HepG2 (cell line): Measurements from ENCODE around the gene TECTB. TPM values are rescaled to one million over a fixed set of nuclear protein-coding genes. Genes with fewer than 3 reads are reported as not detected.

ENCODE experiments used
- AHDC1 ChIP-seq: sonication (generic); formaldehyde crosslinking; IDR thresholded peaks from 2 replicates; pipeline ENCODE4 v1.5.1; 2020; ENCODE audit warnings: mild to moderate bottlenecking, missing genetic modification reagents, borderline replicate concordance
- CREM ChIP-seq, 2 experiments: sonication (generic) in 1 of 2; formaldehyde crosslinking in 1 of 2; IDR thresholded peaks; 2 replicates each; pipeline versions ENCODE4 v1.4.0 to v1.6.1; 2016 to 2020; ENCODE audit warnings: antibody characterized with exemption in 1 of 2, mild to moderate bottlenecking in 1 of 2, missing genetic modification reagents in 1 of 2
- ELF4 ChIP-seq: sonication (generic); formaldehyde crosslinking; IDR thresholded peaks from 2 replicates; pipeline ENCODE4 v1.5.0; 2020; ENCODE audit warnings: missing genetic modification reagents, mild to moderate bottlenecking, moderate library complexity, borderline replicate concordance
- ETV6 ChIP-seq: sonication (generic); formaldehyde crosslinking; conservative IDR thresholded peaks from 2 replicates; pipeline ENCODE4 v1.4.0; 2020; ENCODE audit warnings: missing genetic modification reagents
- HMG20B ChIP-seq: conservative IDR thresholded peaks from 2 replicates; pipeline ENCODE4 v1.6.1; 2016; ENCODE audit warnings: missing genetic modification reagents, missing compliant biosample characterization
- HOMEZ ChIP-seq: IDR thresholded peaks from 2 replicates; pipeline ENCODE4 v1.6.1; 2016; ENCODE audit warnings: low read depth
- MXD3 ChIP-seq: IDR thresholded peaks from 2 replicates; pipeline ENCODE4 v1.6.1; 2016; ENCODE audit warnings: mild to moderate bottlenecking, missing biosample characterization, missing genetic modification reagents
- NCOA2 ChIP-seq: sonication (generic); formaldehyde crosslinking; IDR thresholded peaks from 2 replicates; pipeline ENCODE4 v1.8.0; 2022; ENCODE audit warnings: inconsistent platforms
- NPAS2 ChIP-seq: sonication (generic); formaldehyde crosslinking; IDR thresholded peaks from 2 replicates; pipeline ENCODE4 v1.8.0; 2022; ENCODE audit warnings: mild to moderate bottlenecking, missing genetic modification reagents, borderline replicate concordance
- PHF21A ChIP-seq: sonication (generic); formaldehyde crosslinking; IDR thresholded peaks from 2 replicates; pipeline ENCODE4 v1.5.0; 2020; ENCODE audit warnings: mild to moderate bottlenecking, missing genetic modification reagents
- REXO4 ChIP-seq: sonication (generic); formaldehyde crosslinking; IDR thresholded peaks from 2 replicates; pipeline ENCODE4 v1.8.0; 2022; ENCODE audit warnings: missing genetic modification reagents, mild to moderate bottlenecking, borderline replicate concordance
- RXRB ChIP-seq: IDR thresholded peaks from 2 replicates; pipeline ENCODE4 v1.6.1; 2016; ENCODE audit warnings: borderline replicate concordance, missing genetic modification reagents, missing compliant biosample characterization
- SATB2 ChIP-seq: sonication (generic); formaldehyde crosslinking; IDR thresholded peaks from 2 replicates; pipeline ENCODE4 v1.5.0; 2020; ENCODE audit warnings: missing genetic modification reagents
- SMAD3 ChIP-seq: sonication (generic); formaldehyde crosslinking; IDR thresholded peaks from 2 replicates; pipeline ENCODE4 v1.4.0; 2020; ENCODE audit warnings: missing genetic modification reagents
- YY1 ChIP-seq: IDR thresholded peaks from 2 replicates; pipeline ENCODE4 v1.6.1; 2011; ENCODE audit warnings: low read length, low read depth, moderate library complexity, mild to moderate bottlenecking; ENCODE audit not compliant: insufficient read depth, insufficient replicate concordance
- ZBTB14 ChIP-seq: sonication (generic); formaldehyde crosslinking; IDR thresholded peaks from 2 replicates; pipeline ENCODE4 v1.4.0; 2020; ENCODE audit warnings: missing genetic modification reagents
- ZBTB7A ChIP-seq: sonication (generic); formaldehyde crosslinking; IDR thresholded peaks from 2 replicates; pipeline ENCODE4 v1.8.0; 2022; ENCODE audit warnings: mild to moderate bottlenecking, missing genetic modification reagents
- ZFP1 ChIP-seq: IDR thresholded peaks from 2 replicates; pipeline ENCODE4 v1.6.1; 2016
- ZNF143 ChIP-seq: sonication (generic); formaldehyde crosslinking; IDR thresholded peaks from 2 replicates; pipeline ENCODE4 v1.4.0; 2020; ENCODE audit warnings: missing genetic modification reagents
- ZNF446 ChIP-seq: sonication (generic); formaldehyde crosslinking; IDR thresholded peaks from 2 replicates; pipeline ENCODE4 v1.5.0; 2020; ENCODE audit warnings: mild to moderate bottlenecking, missing genetic modification reagents
- ZNF704 ChIP-seq: sonication (generic); formaldehyde crosslinking; IDR thresholded peaks from 2 replicates; pipeline ENCODE4 v1.8.1; 2023; ENCODE audit warnings: mild to moderate bottlenecking, inconsistent platforms, moderate library complexity, missing genetic modification reagents, borderline replicate concordance
- polyA plus RNA-seq, 8 experiments: library from polyadenylated mRNA; depleted of rRNA in 3 of 8; stranded (reverse) in 7 of 8; unstranded in 1 of 8; fragments of >200 nt; fragmentation: Illumina TruSeq in 4 of 8; extraction: Trizol in 4 of 8; gene quantifications; 2 replicates each; pipeline versions ENCODE4 v1.2.1 to v1.2.3, GENCODE V29; 2011 to 2016; ENCODE audit warnings: low read depth in 4 of 8, missing spikeins in 1 of 8, mixed read lengths in 1 of 8; ENCODE audit not compliant: insufficient read depth in 1 of 8
- total RNA-seq, 5 experiments: library from RNA; depleted of rRNA; stranded (reverse); fragments of >200 nt; fragmentation: Illumina TruSeq; extraction: Trizol; gene quantifications; 2 replicates each; pipeline ENCODE4 v1.2.3, GENCODE V29; 2016; ENCODE audit warnings: low read depth in 1 of 5

Gene TECTB
- total and polyA plus RNA-seq, 2 of the 13 experiments (the other 11 are each of a cell fraction or from before 2014, with no cell fraction given) = 0.78 to 1.8 TPM

GRCh38 chr10:112304267-112304859 is 21.2 kb downstream of the TECTB start (continued):
- TF ChIP-seq PHF21A (CRISPR knock-in tag) (no peak), MXD3 (CRISPR knock-in tag) (no peak), ZNF143 (CRISPR knock-in tag) (no peak), REXO4 (CRISPR knock-in tag) (no peak), HMG20B (CRISPR knock-in tag) (no peak), ELF4 (no peak), ZBTB7A (CRISPR knock-in tag) (no peak), CREM (IDR thresholded peaks at IDR 0.05) (peak; percentile 87), CREM (CRISPR knock-in tag; IDR thresholded peaks at IDR 0.05) (no peak), SATB2 (0 out of 2 replicates have a peak, but pooled peaks have one; percentile 21), HOMEZ (no peak), RXRB (CRISPR knock-in tag) (peak; percentile 80), NCOA2 (CRISPR knock-in tag) (peak; percentile 97), ETV6 (CRISPR knock-in tag) (no peak), YY1 (no peak), ZNF704 (CRISPR knock-in tag) (no peak), SMAD3 (no peak), AHDC1 (CRISPR knock-in tag) (peak; percentile 60; the same call in 1 of the 2 replicates), ZBTB14 (CRISPR knock-in tag) (no peak), NPAS2 (CRISPR knock-in tag) (no peak), ZFP1 (0 out of 2 replicates have a peak, but pooled peaks have one; percentile 39), ZNF446 (CRISPR knock-in tag) (no peak)
